CD4-positive, alpha-beta T cell treated with Interferon gamma for 1 hour (primary cell): ENCODE measurements around the gene PPP1R12C.
"Not testable (repeated sequence)": the region's sequence is repeated elsewhere in the genome, so short reads cannot be mapped to it uniquely, and the experiment has no call there.

Experiments
- DNase-seq: peaks from one replicate; pipeline ENCODE4 v3.0.0-alpha.2; 2020

Gene PPP1R12C

DNA sequence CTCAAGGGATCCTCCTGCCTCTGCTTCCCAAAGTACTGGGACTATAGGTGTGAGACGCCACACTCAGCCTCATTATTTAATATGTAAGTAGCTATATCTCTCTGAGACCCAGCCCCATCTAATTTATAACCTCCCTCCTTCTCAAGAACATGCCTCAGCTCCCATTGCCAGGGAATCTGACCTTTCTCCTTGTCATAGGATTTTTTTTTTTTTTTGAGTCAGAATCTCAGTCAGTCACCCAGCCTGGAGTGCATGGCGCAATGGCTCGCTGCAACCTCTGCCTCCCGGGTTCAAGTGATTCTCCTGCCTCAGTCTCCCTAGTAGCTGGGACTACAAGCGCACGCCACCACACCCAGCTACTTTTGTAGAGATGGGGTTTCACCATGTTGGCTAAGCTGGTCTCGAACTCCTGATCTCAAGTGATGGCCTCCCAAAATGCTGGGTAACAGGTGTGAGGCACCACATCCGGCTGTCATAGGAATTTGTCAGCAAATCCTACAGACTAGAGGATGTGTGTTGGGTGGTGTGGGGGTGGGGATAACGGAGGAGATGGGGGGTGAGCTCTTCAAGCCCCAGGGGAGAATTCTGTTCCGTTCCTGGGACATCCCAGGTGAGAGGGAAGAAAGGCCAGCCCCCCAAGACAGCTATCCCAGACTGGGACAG, 46.8 kb downstream of the PPP1R12C start:
- no peak for DNase-seq

DNA sequence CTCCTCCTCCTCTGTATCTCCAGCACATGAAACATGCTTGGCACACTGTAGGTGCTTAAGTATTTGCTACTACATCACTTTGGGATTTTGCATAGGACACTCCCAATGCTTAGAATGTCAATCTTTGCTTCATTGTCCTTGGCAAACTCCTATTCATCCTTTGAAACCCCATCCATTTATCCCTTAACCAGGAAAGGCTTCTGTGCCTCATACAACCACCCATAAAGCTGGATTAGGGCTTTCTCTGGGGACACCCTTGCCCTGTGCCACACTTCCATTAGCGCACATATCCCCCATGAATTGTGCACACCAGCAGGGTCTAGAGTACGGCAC, 47.6 kb downstream of the PPP1R12C start:
- no peak for DNase-seq

DNA sequence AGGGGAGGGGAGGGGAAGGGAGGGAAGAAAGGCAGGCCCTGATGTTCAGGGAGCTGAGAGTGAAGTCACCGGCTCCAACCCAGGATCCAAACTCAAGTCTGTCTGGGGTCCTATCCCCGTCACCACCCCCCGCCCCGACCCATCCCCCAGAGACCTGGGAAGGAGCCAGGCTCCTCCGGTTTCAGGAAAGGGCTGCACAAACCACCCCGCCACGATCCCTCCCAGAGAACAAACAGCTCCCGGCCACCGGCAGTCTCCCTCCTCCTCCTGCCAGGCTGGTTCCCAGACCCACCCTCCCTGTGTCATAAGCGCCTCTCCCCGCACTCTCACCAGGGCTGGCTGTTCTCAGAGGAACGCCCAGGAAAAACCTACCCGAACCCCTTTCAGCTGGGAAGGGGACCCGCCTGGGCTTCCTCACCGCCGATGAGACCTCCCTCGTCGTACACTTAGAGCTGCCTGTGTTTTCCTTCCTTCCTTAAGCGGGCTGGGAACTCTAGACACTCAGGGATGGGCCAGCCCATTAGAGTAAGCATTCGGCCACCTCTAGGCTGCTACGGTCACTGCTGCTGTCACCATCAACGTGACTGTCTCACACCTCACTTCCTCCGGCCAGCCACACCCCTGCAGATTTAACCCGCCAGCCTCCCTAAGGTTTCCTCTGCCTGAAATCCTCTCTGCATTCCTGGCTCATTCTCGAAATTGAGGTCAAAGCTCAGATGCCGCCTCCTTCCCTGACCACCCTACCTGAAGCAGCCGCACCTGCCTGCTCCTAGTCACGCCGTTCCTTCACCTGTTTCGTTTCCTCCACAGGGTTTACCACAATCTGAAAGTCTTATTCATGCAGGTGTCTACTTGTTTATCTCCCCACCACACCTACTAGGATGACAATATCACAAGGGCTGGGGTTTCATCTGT, 48.2 kb downstream of the PPP1R12C start:
- no peak for DNase-seq

DNA sequence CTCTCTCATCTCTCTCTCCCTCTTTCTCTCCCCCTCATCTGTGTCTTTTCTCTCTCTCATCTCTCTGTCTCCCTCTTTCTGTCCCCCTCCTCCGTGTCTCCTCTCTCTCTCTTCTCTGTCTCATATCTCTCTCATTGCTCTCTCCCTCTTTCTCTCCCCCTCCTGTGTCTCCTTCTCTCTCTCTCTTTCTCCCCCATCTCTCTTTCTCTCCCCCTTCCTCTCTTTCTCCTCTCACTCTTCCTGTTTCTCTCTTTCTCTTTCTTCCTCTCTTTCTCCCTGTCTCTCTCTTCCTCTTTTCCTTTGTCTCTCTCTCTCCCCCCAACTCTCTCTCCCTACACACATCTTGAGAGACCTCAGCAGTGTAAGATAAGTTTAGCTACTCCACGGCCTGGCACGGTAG, 49.6 kb downstream of the PPP1R12C start:
- no peak for DNase-seq

DNA sequence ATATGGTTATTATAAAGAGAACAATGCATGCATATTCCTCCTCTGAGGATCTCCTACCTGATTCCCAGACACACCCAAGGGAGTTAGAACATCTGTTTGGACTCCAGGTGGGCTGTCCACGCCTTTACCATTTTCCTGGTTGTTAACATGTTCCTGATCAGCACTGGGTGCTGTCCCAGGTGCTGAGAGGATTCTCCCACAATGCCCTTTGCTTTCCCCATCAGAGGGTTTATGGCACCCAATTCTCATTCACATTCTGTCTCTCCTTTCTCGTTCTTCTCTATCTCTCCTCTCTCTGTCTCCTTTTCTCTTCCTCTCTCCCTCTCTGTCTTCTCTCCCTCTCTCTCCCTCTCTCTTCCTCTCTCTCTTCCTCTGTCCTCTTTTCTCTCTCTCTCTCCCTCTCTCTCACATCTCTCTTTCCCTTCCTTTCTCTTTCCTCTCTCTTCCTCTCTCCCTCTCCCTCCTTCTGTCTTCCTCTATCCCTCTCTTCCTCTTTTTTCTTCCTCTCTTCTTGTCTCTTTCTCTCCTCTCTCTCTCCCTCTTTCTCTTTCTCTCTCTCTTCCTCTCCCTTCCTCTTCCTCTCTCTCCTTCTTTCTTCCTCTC, 51.2 kb downstream of the PPP1R12C start:
- no peak for DNase-seq

DNA sequence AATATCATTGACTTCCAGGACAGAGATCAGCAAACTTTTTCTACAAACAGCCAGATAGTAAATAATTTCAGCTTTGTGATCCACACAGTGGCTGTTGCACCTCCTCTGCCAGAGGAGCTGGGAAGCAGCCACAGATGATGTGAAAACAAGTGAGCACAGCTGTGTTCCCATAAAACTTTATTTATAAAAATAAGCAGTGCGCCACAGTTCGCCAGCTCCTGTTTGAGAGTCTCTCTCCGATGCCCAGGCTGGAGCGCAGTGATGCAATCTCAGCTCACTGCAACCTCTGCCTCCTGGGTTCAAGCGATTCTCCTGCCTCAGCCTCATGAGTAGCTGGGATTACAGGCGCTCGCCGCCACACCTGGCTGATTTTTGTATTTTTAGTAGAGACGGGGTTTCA, 51.9 kb downstream of the PPP1R12C start:
- DNase-seq, result not testable (repeated sequence)

DNA sequence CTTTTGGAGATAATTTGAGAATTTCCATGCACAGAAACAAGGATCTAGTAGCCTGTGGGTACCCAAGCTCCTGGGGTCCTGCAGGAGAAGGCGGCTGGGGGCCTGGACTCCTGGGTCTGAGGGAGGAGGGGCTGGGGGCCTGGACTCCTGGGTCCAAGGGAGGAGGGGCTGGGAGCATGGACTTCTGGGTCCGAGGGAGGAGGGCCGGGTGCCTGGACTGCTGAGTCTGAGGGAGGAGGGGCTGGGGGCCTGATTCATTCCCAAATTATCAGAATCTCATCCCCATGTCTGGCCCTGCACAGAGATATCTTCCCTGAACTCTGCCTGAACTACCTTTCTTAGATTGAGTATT, 54.0 kb downstream of the PPP1R12C start:
- DNase-seq, result no peak

DNA sequence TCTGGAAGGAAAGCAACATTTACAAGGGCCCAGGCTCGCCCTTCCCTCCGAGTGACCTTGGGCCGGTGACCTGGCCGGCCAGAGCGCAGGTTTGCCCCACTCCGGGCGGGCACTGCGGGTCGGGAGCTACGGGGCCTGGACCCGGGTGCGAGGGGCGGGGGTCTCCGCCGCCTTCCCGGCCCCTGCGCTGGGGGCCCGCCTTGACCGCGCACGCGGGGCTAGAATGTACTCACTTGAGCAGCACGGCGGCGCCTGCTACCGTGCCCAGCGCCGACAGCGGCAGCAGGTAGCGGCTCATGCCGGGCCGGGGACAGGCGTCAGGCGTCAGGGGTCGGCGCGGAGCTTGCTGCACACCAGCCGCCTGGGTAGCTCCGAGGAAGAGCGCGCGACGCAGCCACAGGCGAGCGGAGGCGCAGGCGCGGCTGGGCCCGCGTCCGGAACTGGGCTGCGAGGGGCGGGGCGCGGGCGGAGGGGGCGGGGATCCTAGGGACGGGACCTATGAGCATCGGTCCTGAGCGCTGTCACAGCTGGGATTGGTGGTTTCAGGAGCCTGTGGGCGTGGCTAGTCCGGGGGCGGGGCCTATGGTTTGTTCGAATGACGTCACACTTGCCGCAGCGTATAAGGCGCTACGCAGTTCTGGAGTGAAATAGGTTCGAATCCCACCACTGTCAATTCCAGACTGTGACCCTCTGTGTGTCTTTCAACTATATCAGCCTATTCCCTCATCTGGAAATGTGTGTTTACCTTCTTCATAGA, 54.5 kb downstream of the PPP1R12C start, which contains the start of gene RDH13:
Gene RDH13, minus strand, starts transcription at position 414 of the 757 bp plus-strand sequence. Its CDS starts 116 bp downstream, at position 298.
- DNase-seq, result peak; percentile 98

DNA sequence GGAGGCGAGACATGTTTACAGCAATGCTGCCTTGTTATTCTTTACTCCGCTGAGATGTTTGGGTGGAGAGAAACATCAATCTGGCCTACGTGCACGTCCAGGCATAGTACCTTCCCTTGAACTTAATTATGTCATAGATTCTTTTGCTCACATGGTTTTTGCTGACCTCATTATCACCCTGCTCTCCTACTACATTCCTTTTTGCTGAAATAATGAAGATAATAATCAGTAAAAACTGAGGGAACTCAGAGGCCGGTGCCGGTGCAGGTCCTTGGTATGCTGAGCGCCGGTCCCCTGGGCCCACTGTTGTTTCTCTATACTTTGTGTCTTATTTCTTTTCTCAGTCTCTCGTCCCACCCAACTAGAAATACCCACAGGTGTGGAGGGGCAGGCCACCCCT, 57.1 kb downstream of the PPP1R12C start:
- not testable (repeated sequence) for DNase-seq

DNA sequence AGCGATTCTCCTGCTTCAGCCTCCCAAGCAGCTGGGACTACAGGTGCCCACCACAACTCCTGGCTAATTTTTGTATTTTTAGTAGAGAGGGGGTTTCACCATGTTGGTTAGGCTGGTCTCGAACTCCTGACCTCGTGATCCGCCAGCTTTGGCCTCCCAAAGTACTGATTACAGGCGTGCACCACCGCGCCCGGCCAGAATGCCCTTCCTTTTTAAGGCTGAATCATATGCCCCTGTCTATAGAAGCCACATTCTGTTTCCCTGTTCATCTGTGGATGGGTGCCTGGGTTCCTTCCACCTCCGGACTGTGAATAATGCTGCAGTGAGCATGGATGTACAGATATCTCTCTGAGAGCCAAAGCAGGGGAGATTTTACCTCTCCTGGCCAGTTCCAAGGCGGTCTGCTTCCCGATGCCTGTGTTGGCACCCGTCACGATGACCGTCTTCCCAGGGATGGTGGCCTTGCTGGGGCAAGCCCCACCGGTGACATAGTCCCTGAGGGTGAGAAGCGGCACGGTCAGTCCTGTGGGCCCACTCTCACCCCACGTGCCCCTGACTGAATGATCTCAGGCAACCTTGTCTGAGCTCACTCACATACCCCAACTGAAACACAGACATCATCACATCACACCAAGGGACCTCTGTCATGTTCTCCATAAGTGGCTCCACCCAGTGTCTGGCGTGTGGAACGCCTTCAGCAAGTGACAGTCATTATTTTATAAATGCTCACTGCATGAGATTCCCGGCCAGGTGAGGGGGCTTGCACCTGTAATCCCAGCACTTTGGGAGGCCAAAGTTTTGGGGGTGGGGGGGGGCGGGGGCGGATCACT, 58.4 kb downstream of the PPP1R12C start:
- DNase-seq, result no peak

DNA sequence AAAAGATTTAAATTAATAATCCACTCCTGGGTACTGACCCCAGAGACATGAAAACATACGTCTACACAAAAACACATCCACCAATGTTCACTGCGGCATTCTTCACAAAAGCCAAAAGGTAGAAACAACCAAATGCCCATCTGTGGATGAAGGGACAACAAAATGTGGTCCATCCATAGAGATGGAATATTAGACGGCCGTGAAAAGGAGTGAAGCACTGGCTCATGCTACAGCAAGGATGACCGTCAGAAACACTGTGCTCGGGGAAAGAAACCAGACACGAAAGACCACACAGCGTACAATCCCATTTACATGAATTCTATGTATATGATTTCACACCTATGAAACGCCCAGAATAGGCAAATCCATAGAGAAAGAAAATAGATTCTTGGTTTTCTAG, 60.6 kb downstream of the PPP1R12C start:
- DNase-seq, result no peak

DNA sequence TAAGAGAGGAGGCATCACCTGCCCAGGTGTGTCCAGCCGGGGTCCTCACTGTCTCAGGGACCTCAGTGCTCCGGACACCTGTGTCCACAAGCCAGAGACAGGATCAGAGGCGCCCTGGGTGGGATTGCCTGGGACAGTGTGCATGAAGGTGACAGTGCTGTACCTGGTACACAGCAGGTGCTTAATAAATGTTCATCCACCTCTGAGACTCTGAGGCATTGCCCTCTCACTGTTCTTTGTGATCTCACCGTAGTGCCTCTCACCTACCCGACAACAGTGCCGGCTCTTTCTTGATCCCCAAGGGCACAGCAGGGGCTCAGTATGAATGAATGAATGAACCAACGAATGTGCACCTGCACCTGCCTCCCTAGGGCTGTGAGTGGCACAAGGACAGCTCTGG, 63.7 kb downstream of the PPP1R12C start:
- no peak for DNase-seq

DNA sequence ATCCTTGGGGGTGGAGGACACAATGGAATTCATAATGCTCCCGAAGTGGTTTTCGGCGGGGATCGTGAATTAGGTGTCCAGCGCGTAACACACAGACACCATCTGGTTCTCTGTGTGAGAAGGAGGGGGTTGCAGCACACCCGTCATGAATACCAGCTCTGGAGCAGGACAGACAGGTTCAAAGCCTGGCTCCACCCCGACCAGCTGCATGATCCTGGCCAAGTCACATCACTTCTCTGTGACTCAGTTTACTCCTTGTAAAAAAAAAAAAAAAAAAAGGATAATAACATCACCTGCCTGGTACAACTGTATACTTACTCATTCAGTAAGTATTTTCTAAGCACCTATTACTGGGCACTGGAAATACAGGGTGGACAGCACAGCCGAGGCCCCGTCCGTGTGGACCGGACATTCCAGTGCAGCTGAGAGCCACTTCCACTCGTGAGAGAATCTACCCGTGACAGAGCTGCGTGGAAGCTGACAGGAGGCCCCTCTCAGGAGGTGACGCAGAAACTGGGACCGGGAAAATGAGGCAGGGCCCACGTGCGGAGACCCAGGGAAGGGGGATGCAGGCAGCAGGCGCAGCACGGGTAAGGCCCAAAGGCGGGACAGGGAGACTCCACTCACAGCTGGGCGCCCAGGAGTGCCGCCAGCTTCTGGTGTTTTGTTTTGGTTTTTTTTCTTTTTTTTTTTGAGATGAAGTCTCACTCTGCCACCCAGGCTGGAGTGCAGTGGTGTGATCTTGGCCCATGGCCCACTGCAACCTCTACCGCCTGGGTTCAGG, 66.5 kb downstream of the PPP1R12C start:
- DNase-seq, result no peak

DNA sequence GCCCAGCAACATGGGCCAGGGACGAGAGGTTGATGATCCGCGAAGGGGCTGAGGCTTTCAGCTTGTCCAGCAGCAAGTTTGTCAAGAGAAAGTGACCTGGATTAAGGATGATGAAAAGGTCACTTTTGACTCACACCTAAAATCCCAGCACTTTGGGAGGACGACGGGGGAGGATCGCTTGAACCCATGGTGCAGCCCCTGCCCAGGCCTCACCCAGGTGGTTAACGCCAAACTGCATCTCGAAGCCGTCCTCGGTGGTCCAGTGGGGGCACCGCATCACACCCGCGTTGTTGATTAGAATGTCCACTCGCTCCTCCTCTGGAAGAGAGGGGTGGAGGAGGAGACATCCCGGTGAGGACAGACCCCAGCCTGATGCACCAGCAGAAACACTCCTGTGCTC, 69.0 kb downstream of the PPP1R12C start:
- DNase-seq, result no peak

DNA sequence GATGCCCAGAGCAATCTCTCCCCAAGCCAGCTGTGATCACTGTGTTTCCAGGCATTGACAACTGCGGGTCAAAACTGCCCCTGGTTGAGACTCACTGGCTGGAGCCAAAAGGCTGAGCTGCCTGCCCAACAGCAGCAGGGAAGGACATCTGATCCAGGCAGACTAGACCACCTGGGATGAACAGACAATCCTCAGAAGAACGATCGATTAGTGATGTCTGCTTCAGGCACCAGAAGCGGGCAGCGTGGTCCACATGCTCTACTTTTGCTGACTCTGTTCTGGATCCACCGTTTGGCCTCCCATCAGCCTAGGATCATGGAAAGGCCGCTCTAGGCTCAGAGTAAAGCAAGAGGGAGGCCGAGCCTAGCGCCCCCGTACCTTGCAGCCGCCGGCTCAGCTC, 69.5 kb downstream of the PPP1R12C start:
- no peak for DNase-seq

DNA sequence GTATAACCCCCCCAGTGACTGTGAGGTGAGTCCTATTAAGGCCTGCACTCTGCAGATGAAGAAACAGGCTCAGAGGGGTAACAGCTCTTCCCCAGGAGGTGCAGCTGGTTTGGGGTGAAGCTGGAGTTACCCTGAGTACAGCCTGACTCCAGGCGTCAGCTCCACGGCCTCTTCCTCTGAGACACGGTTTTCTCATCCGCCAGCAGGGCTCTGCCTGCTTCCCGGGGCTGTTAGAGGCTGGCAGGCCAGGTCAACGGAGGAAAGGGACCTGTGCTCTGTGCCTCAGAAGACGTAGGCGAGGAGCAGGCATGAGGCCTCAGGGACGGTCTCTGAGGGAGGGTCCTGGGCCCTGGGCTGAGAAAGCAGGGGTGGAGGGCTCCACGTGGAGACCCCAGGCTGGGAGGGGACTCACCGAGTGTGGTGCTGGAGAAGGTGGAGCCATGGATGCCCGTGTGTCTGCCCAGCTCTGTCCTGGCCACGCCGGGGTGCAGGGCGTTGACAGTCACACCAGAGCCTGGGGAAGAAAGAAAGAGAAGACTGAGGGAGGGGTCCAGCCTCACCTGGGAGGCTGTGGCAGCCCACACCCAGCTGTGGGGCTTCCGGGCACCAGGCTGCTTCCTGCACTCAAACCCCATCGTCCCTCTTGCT, 70.3 kb downstream of the PPP1R12C start:
- no peak for DNase-seq

DNA sequence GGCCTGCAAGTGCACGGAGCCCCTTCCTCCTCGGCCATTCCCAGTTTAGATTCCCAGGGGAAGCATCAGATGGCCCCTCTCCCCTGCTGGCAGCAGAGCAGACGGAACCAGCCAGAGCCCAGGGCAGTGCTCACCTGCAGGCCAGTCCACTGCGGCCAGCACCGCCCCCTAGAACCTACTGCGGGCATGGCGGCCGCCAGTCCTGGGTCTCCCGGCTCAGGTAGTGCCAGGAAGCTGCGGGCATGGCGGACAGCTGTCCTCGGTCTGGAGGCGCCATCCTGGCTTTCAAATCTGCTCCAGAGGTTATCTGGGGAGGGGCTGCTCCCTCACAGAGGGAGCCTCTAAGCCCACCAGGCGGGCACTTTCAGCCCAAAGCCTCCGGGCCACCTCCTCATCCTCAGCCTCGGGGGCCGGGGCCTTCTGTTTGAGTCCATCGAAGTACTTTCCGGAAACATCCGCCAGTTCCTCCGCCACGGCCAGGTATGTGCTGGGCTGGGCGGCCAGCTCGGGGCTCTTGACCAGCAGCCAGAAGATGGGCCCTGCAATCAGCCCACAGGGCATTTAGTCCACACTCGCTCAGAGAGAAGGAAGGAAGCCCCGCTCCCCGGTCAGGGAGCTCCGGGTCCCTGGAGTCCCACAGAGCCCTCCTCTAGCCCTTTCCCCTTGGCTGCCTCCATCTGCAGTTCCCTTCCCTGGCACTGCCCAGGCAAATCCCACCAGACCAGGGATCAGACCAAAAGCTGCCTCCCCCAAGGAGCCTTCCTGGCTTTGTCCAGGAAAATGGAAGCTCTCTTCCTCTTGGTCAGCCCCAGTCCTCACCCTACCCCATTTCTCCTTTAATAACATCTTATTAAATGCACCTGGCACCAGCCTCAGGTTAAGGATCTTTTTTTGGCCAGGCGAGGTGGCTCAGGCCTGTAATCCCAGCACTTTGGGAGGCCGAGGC, 72.4 kb downstream of the PPP1R12C start:
- no peak for DNase-seq

DNA sequence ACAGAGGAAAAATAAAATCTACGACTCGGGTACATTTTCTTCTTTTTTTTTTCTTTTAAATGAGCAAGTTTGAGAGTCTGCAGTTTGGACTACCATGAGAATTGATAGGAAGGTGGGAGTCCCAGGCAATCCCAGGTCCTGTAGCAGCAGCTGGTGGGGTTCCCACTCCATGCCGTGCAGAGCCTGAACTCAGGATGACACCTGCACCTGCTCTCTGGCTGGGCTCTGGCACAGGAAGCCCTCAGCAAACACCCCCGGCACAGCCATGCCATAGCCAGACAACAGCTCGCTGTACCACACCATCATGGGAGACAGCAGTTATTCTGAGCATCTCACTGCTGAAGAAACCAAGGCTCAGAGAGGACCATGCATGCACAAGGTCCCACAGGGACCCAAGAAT, 73.2 kb downstream of the PPP1R12C start:
- DNase-seq, result no peak

DNA sequence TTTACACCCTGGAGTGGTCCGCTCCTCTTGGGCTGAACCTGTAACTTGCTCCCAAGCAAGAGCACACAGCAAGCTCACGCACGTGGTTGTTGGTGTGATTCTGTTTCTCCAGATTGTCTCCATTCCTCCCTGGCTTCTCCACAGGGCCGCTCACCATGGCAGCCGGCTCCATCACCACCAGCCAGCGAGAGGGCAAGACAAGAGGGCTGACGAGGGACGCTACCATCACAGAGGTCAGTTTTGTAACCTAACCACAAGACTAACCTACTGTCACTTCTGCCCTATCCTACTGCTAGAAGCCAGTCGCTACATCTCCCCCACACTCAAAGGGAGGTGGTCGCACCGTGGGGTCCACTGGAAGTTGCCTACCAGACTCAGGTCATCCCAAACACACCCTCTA, 74.7 kb downstream of the PPP1R12C start:
- no peak for DNase-seq

DNA sequence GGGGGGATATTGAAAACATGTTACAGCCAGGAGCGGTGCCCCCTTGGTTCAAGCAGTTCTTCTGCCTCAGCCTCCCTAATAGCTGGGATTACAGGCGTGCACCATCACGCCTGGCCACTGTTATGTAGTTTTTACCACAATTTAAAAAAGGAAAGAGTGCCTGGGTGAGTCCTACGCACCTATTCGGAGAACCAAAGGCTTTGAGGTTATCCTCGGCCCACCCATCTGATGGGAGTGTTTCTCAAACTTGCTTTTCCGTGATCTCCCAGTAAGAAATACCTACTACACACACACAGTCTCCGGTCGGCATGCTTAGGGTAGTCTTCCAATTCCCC, 75.1 kb downstream of the PPP1R12C start:
- no peak for DNase-seq
